Adrenal gland (tissue), 5 donors: ENCODE data around the gene CD7.

ENCODE experiments used
- CTCF ChIP-seq, 6 experiments: fragments of 450-650 bp in 4 of 6; fragments of 200-600 bp in 2 of 6; sonication (generic) in 1 of 6; IDR thresholded peaks; 1 replicate in 5 of 6; 2 replicates in 1 of 6; pipeline versions ENCODE4 v1.5.1 to v1.8.0; 2016 to 2021; ENCODE audit warnings: antibody characterized with exemption in 6 of 6, mild to moderate bottlenecking in 2 of 6, moderate library complexity in 1 of 6
- POLR2A ChIP-seq, 2 donors: fragments of 450-650 bp; IDR thresholded peaks; one replicate each; pipeline ENCODE4 v1.6.1; 2017; ENCODE audit warnings: antibody characterized with exemption in 2 of 2, mild to moderate bottlenecking in 2 of 2, moderate library complexity in 1 of 2
- donor health status: DM: no; HTN: no; CAD: no.

GRCh38 chr17:82314727-82315605 is 2.4 kb downstream of the CD7 start:
- TF ChIP-seq CTCF (IDR thresholded peaks at IDR 0.05) (no peak), POLR2A (IDR thresholded peaks at IDR 0.05) (no peak)
